CD4-positive, alpha-beta T cell treated with Interleukin-17A for 4 hours (primary cell): ENCODE measurements around the gene GMCL2.

Experiments used
- DNase-seq: peaks from one replicate; pipeline ENCODE4 v3.0.0-alpha.2; 2020; ENCODE audit warnings: mixed read lengths

Gene GMCL2

GRCh38 chr5:178176791-178177190 is 10.4 kb downstream of the GMCL2 start:
- no peak for DNase-seq

DNA sequence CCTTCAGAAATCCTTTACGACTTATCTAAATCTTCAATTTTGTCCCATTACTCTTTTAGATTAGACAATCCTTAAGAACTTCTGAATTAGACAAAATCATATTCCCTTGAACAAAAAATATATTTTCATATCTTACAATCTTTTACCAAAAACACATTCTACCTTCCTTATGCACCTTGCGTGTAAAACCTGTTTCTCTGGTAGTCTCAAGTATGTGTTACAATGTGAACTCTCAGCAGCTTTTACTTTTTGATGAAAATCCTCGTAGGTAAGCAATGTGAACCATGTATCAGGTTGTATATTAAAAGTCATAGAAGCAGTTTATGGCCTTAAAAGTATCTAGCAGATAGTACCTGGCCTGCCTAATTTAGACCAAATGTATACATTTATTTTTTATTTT is 12.7 kb downstream of the GMCL2 start:
- DNase-seq: no peak

- no peak for DNase-seq
These were observed 16.7 kb downstream of the GMCL2 start for GRCh38 chr5:178170455-178170854.

- DNase-seq: no peak
These were observed 21.6 kb downstream of the GMCL2 start for GRCh38 chr5:178165581-178165980.

- peak; percentile 93 for DNase-seq
These were observed 23.1 kb downstream of the GMCL2 start for GRCh38 chr5:178163772-178164735.

DNA sequence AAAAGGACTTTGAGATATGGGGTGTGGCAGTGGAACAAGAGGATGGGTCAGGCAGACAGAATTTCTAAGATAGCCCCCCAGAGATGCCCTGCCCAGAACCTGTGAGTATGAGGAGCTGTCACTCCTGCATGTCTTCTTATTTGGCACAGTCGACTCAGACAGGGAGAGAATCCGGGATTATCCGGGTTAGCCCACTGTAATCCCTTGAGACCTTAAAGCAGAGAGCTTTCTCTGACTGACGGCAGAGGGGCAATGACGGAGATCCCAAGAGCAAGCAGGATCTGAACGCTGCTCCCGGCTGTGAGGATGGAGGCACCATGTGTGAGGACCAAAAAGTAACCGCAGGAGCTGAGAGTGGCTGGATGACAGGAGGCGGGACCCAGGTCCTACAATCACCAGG is 24.7 kb downstream of the GMCL2 start:
- DNase-seq: no peak

GRCh38 chr5:178160176-178160575 is 27.0 kb downstream of the GMCL2 start:
- DNase-seq: no peak

- DNase-seq: no peak
These were observed 32.1 kb downstream of the GMCL2 start for GRCh38 chr5:178155065-178155464.

DNA sequence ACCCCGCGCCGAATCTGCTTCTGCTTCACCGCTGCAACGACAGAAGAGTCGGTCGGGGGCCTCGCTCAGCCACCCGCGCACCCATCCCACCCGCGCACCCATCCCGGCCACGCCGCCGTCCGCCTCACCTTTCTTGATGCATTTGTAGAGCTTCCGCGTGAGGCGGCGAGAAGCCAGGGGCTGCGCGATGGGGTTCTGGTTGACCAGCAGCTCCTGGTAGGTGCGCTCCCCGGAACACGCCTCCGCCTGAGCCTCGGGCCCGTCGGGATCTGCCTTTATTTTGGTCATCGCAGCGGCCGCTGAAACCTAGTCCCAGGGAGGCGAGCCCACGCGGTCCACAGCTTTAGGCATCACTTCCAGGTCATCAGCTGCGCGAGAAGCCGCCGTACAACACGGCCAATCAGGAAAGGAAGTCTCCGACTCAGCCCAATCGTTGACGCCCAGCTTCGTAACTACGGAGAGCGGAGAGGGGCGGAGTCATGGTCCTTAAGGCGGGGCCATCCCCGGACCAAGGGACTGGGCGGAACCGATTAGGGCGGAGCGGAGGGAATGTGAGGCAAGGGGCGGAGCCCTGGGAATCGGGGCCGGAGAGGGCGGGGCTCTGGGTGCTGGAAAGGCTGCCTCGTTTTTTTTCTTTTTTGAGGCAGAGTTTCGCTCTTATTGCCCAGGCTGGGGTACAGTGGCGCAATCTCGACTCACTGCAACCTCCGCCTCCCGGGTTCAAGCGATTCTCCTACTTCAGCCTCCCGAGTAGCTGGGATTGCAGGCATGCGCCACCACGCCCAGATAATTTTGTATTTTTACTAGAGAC is 33.4 kb downstream of the GMCL2 start, which contains the start of gene NHP2:
TSS of gene NHP2 (minus strand) at position 356 of the 811 bp plus-strand sequence. CDS start at position 288, 68 bp downstream.
- peak; percentile 99 for DNase-seq

GRCh38 chr5:178152491-178153444 is 34.4 kb downstream of the GMCL2 start:
- no peak for DNase-seq

DNA sequence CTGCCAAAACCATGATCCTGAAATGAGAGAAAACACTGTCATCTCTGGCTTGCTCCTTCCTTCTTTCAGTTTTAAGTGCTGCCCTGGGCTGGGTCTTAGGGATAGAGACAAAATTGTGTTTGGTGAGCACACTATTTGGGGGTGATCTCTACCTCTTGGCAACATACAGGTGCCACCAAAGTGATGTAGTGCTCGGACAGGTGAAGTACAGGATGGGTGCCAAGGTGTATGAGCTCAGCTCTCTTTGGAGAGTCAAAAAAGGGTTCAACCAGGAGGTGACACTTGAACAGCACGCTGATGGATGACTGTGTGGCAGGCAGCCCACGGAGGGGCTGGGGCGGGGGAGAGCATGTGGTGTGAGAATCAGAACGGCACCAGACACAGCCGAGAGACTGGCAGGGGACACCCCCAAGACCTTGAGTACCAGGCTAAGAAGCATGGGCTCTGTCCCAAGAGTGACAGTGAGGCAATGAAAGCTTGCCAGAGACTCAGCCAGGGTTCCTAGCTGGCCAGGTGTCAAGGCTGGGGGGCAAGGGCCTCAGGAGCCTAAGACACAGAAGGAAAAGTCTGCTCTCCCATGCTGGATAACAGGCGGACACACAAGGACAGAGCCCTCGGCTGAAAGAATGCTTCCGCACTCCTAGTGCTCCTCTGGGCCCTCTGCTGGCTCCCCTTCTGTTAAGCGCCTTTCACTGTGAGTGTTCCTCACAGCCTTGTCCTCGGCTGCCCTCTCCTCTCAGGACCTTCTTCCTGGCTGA is 36.0 kb downstream of the GMCL2 start:
- DNase-seq: no peak

DNA sequence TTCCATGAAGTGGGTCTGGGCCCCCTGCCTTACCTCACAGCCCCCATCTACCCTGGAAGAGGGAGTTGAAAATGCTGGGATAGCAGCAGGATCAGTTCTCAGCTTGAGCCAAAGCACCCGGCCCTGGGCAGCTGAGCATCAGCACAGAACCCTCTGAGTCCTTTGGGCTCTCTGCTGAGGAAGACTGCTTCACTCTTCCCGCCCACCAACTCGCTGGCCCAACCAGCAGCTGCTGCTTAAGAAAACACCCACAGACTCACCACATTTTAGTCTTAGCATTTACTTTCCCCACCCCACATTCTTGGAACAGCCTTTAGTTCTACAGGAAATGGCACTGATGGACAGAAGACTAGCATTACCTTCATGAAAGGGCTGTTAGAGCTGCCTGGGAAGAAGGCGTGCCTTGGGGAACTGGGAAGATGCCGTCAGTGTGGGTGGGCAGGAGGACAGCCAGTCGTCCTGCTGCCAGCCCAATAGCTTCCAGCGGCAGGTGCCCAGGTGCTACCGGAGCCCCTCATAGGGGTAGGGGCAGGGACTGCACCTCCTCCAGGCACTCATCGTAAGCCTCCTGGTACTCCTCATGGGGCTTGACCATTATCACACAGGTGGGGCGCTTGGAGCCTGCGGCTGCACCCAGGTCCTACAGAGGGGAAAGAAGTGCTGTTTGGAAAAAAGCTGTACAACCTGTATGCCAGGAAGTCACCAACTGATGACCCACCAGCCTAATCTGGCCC is 37.8 kb downstream of the GMCL2 start:
- no peak for DNase-seq

DNA sequence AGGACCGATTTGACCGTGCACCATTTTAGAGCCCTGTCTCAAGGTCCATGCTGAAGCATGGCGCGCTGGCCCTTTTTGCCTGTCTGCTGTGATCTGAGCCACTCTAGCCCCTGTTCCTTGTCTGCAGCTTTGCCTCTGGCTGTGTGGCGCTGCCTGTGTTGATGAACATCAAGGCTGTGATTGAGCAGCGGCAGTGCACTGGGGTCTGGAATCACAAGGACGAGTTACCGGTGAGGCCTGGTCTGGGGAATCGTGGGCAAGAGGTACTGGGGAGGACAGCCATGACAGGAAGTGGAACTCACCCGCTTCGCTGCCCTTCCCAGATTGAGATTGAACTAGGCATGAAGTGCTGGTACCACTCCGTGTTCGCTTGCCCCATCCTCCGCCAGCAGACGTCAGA is 39.8 kb downstream of the GMCL2 start:
- no peak for DNase-seq

- peak; percentile 87 for DNase-seq
These were observed 41.0 kb downstream of the GMCL2 start for GRCh38 chr5:178145965-178146820.

DNA sequence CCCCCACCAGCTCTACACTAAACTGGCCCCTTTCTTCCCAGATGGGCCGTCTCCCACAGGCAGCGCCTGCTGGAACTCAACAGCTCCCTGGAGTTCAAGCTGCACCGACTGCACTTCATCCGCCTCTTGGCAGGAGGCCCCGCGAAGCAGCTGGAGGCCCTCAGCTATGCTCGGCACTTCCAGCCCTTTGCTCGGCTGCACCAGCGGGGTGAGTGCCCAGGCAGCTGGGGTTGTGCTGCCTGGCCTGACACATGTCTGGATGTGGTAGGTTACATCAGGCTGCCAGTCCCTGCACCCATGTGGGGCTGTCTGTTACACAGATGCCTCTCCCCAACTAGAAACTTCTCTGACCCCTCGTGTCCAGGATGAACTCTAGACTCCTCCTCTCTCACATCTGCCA is 43.3 kb downstream of the GMCL2 start:
- DNase-seq: no peak

- no peak for DNase-seq
These were observed 43.9 kb downstream of the GMCL2 start for GRCh38 chr5:178143246-178143645.

DNA sequence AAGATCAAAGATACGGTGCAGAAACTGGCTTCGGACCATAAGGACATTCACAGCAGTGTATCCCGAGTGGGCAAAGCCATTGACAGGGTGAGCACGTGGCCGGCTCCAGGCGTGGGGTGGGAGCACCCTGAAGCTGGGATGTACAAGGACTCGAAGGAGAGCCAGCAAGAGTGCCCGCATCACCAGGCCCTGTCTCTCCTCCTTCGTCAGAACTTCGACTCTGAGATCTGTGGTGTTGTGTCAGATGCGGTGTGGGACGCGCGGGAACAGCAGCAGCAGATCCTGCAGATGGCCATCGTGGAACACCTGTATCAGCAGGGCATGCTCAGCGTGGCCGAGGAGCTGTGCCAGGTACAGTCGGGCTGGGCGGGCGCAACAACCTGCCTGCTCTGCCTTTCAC is 44.5 kb downstream of the GMCL2 start:
- no peak for DNase-seq

GRCh38 chr5:178141550-178141949 is 45.6 kb downstream of the GMCL2 start:
- no peak for DNase-seq

DNA sequence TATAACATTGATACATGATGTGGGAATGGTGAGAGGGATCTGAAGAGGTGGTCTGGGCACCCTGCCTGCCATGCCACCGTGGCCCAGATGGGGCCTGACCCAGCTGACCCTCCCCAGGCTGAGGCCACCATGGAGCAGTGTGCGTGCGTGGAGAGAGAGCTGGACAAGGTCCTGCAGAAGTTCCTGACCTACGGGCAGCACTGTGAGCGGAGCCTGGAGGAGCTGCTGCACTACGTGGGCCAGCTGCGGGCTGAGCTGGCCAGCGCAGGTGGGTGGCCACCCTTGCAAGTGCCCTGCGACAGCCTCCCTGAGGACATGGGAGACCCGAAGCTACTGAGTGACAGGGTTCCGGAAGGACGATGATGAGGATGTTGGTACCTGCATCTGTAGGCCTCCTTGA is 49.2 kb downstream of the GMCL2 start:
- no peak for DNase-seq

DNA sequence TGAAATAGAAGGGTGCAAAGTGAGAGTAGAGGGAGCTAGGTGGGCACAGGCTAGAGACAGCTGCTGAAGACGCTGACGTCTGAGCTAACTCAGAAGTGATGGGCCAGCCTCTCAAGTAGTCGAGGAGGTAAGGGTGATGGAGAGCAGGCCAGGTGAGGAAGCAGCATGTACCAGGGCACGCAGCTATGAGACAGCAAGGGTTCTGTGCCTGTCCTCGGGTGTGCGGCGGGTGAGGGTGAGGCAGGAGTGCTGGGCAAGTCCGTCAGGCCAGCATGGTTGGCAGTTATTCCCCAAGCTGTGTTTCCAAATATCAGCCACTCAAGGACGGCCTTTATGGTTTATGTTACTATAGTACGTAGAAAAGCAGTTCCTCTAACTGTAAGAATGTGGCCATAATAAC is 50.2 kb downstream of the GMCL2 start:
- DNase-seq: no peak
